Measurements from ENCODE around the gene BTBD3.

GRCh38 chr20:11922561-11922960, 4.9 kb downstream of the BTBD3 start:
- TF ChIP-seq, protein P1, sequence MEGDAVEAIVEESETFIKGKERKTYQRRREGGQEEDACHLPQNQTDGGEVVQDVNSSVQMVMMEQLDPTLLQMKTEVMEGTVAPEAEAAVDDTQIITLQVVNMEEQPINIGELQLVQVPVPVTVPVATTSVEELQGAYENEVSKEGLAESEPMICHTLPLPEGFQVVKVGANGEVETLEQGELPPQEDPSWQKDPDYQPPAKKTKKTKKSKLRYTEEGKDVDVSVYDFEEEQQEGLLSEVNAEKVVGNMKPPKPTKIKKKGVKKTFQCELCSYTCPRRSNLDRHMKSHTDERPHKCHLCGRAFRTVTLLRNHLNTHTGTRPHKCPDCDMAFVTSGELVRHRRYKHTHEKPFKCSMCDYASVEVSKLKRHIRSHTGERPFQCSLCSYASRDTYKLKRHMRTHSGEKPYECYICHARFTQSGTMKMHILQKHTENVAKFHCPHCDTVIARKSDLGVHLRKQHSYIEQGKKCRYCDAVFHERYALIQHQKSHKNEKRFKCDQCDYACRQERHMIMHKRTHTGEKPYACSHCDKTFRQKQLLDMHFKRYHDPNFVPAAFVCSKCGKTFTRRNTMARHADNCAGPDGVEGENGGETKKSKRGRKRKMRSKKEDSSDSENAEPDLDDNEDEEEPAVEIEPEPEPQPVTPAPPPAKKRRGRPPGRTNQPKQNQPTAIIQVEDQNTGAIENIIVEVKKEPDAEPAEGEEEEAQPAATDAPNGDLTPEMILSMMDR (IDR thresholded peaks at IDR 0.05; ENCODE audit: low read depth, low read length), result no peak
- no peak for TF ChIP-seq EZH2phosphoT487 (IDR thresholded peaks at IDR 0.05; ENCODE audit: low read depth)
